H7 (cell line): Measurements from ENCODE around the gene TSPAN13. TPM values are rescaled to one million over a fixed set of nuclear protein-coding genes. Genes with fewer than 3 reads are reported as not detected.
A peak's percentile ranks its signal among the peaks of the same experiment; 100 is the strongest.

ENCODE experiments used
- DNase-seq: peaks from one replicate; pipeline ENCODE4 v3.0.0; 2012
- H3K27me3 ChIP-seq: 2 replicates; pipeline ENCODE4 v1.6.0; 2011; ENCODE audit warnings: mild to moderate bottlenecking, low read length; ENCODE audit not compliant: control insufficient read depth, insufficient read depth
- H3K36me3 ChIP-seq: replicated peaks from 2 replicates; pipeline ENCODE4 v1.5.1; 2011; ENCODE audit warnings: low read length; ENCODE audit not compliant: control insufficient read depth, insufficient read depth
- H3K4me3 ChIP-seq: 2 replicates; pipeline ENCODE4 v1.5.1; 2011; ENCODE audit warnings: low read depth, mild to moderate bottlenecking, control low read depth, low read length, moderate library complexity; ENCODE audit not compliant: insufficient read depth
- total RNA-seq: library from RNA; depleted of rRNA; stranded (reverse); fragments of >200 nt; shearing (Covaris generic); gene quantifications from 2 replicates; pipeline ENCODE4 v1.2.3, GENCODE V29; 2014; rRNA removed

TSPAN13 gene
- total RNA-seq, result 17.7 and 23.1 TPM in 2 replicates

DNA sequence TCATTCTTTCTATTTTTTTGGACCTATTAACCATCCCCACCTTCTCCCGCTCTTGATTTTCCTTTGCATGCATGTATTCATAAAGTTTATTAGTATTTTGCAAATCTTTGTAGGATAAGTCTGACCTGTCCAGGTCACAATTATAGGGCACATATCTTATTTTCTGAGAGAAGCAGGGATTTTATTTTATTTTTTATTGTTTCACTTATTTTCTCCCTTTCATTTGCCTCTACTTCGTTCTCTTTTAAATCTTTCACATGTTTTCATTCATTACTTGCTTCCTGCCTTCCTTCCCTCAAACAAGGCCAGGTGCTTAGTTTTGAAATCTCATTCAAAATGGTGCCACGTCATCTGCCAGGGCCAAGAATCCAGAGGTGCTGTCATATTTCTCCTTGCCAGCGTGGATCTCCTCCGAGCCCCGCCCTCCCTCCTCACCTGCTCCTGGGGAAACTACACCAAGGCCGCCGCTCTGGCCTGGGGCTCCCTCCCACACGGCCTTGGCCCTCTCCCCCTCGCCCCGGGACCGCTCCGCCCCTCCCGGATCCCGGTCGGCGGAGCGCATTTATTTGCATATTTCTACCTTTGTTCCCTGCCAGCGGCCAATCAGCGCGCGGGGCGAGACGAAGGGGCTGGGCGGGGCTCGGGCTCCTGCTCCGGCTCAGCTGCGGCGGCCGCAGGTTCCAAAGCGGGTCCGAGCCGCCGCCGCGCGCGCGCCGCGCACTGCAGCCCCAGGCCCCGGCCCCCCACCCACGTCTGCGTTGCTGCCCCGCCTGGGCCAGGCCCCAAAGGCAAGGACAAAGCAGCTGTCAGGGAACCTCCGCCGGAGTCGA lies at the start of gene TSPAN13:
Gene TSPAN13 (plus strand): TSS at position 654 of the 830 bp plus-strand sequence. CDS start 213 bp downstream, outside the sequence.
- peak within 1 kb of the TSS; percentile 95 for H3K4me3 ChIP-seq
- H3K27me3 ChIP-seq, result no peaks in the 10 kb centered on the region; the same call in 1 of the 2 replicates
- peak; percentile 95 for DNase-seq
- H3K36me3 ChIP-seq, result no peaks in the 10 kb centered on the region

DNA sequence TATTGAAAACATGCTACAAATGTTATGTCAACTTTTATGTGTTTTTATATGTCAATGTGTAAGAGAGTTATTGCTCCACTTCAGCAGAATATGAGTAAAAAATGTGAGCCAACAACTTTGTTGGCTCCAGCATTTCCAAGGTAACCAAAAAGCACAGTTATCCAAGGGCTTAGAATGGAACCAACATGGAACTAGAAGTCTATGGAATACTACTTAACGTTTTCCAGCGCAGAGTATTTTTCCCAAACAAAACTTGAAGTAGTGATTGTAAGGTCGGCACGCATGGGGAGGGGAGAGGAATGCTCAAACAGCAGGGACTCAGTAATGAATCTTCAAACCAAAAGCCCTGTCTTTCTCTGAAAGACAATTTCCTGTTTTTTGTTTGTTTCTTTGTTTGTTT lies 45.0 kb upstream of the TSPAN13 start:
- Histone ChIP-seq H3K4me3 (no peak overlapping the region), H3K36me3 (peaks cover 3% of the 10 kb centered on the region), H3K27me3 (no peaks in the 10 kb centered on the region)
- DNase-seq, result no peak

DNA sequence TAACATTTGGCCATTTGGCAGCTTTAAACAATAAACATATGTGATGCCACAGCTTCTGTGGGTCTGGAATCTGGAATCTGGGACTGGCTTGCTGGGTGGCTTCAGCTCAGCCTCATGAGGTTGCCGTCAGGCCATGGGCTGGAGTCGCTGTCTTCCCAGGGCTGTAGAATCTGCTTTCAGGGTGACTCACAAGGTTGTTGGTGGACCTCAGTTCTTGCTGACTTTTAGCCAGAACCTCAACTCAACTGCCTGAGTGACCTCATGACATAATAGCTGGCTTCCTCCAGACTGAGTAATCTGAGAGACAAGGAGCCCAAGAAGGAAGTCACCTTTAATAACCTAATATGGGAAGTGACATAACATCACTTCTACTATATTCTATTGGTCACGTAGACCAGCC lies 44.6 kb upstream of the TSPAN13 start:
- Histone ChIP-seq H3K36me3 (peaks cover 3% of the 10 kb centered on the region), H3K4me3 (no peak overlapping the region), H3K27me3 (no peaks in the 10 kb centered on the region)
- no peak for DNase-seq

DNA sequence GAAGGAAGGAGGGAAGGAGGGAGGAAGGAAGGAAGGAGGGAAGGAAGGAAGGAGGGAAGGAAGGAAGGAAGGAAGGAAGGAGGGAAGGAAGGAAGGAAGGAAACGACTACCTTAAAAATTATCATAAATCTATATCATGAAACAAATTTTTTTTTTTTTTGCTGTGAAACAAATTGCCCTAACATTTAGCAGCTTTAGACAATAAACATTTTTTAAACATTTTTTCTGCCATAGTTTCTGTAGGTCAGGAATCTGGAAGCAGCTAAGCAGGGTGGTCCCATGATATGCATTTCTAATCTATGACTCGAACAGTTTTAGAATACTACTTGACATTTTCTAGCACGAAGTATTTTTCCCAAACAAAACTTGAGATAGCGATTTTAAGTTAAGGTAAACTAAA lies 42.9 kb upstream of the TSPAN13 start:
- Histone ChIP-seq H3K36me3 (no peaks in the 10 kb centered on the region; the same call in 1 of the 2 replicates), H3K4me3 (no peak overlapping the region), H3K27me3 (no peaks in the 10 kb centered on the region)
- DNase-seq, result no peak

DNA sequence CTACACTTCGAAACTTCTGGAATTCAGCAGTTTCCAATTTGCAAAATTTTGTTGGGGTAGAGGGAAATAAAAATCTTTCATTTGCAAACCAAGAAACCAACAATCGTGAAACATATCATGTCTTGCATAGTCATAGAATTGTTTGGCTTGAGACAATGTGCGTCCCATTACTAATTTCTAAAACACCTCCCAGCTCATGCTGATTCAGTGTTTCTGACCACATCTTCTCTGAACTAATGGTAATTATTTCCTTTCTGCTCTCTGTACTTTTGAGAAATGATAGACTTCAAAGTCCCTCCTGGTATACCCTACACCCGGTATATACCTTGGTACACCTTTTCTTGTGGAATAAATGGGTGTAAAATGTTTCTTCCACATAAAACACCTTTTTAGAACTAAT lies 41.8 kb upstream of the TSPAN13 start:
- no peak for DNase-seq
- Histone ChIP-seq H3K27me3 (no peaks in the 10 kb centered on the region), H3K36me3 (no peaks in the 10 kb centered on the region), H3K4me3 (no peak overlapping the region)

DNA sequence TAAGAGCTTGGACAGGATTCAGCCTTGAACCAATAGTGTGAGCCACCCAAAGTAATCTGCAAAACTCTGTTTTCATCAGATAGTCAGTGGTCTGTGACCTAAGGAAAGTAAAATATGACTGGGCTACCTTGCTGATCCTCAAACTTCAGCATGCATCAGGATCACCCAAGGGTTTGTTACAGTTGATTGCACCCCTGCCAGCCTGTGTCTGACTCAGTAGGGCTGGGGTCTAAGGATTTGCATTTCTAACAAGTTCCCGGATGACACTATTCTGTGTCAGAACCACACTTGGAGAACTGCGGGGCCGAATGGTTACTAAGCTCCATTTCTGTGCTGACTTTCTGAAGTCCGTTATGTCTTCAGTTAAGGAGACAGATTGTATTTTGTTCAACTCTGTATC lies 40.6 kb upstream of the TSPAN13 start:
- no peaks in the 10 kb centered on the region for H3K27me3 ChIP-seq
- H3K4me3 ChIP-seq, result no peak overlapping the region
- no peaks in the 10 kb centered on the region for H3K36me3 ChIP-seq
- no peak for DNase-seq

DNA sequence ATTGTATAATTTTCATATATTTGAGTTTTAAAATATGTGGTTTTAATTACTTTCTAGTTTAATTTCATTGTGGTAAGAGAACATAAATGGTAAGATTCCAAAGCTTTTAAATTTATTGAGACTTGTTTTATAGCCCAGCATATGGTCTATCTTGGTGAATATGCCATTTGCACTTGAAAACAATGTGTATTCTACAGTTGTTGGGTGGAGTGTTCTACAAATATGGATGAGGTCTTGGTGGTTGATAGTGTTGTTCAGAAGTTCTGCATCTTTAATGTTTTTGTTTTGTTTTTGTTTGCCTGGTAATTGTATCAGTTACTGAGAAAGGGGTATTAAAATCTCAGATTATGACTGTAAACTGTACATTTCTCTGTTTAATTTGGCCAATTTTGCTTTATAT lies 37.6 kb upstream of the TSPAN13 start:
- H3K27me3 ChIP-seq, result no peaks in the 10 kb centered on the region
- DNase-seq, result no peak
- H3K4me3 ChIP-seq, result no peak overlapping the region
- H3K36me3 ChIP-seq, result no peaks in the 10 kb centered on the region

DNA sequence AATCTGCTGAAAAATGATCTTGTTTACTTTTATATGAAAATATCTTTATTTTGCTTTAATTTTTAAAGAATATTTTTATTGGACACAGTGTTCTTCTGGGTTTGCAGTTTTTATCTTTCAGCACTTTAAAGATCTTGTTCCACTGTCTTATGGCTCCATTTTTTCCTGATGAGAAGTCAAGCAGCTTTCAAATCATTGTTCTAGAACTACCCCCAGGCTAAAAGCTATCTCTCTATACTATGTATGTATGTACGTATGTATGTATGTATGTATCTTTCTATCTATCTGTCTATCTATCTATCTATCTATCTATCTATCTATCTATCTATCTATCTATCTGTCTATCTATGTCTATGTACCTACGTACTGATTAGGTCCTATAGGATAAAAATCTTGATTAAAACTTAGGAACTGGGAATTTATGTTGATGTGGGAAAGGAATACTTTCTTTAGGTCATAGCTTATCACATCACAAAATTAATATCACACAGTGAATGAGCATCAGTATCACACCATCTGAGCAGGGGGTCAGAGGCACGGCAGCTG lies 35.4 kb upstream of the TSPAN13 start:
- Histone ChIP-seq H3K4me3 (no peak overlapping the region), H3K27me3 (no peaks in the 10 kb centered on the region), H3K36me3 (no peaks in the 10 kb centered on the region)
- DNase-seq, result no peak

DNA sequence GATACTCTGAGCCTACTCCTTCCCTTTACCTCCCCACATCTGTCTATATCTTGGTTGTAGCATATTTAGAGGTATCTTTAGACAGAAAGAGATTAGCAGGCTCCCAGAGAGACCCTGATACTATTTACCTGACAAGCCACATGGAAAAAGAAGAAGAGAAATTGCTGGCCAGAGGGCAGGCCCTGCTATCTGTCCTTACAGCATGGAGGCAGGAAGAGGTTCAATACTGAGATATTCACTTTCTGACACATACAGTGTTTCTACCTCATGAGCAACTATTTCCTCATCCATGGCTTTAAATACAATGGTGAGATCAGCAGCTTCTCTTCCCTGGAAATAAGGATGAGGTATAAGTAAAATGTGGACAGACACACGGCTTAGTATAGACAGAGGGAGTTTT lies 33.9 kb upstream of the TSPAN13 start:
- DNase-seq, result no peak
- no peak overlapping the region for H3K4me3 ChIP-seq
- no peaks in the 10 kb centered on the region for H3K36me3 ChIP-seq

DNA sequence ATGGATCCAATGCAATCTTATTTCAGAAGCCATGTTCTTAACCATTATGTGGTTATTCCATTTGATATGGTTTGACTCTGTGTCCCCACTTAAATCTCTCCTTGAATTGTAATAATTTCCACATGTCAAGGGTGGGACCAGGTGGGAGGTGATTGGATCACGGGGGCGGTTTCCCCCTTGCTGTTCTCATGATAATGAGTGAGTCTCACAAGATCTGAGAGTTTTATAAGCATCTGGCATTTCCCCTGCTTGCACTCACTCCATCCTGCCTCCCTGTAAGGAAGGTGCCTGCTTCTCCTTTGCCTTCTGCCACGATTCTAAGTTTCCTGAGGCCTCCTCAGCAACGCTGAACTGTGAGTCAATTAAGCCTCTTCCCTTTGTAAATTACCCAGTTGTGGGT lies 32.0 kb upstream of the TSPAN13 start:
- Histone ChIP-seq H3K36me3 (no peaks in the 10 kb centered on the region), H3K27me3 (no peaks in the 10 kb centered on the region), H3K4me3 (no peak overlapping the region)
- DNase-seq, result no peak

More for the DNA sequence above, 33.9 kb upstream of the TSPAN13 start:
- no peaks in the 10 kb centered on the region for H3K27me3 ChIP-seq

DNA sequence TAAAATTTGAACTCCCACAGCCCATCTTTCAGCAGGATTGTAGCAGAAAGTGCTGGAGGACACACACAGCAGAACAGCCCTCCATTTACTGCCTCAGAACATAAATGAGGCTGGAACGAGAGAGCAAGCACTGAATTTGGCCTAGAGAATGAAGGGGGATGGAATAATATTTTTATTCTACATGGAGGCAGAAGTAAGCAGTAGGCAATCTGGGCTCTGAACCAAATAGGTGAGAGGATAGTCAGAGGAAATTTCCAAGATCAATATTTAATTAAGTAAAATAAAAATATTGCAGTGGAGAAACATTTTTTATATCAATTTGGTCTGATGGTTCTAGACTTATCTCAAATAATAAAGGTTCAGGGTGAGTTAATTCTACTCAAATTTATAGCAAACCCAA lies 29.2 kb upstream of the TSPAN13 start:
- Histone ChIP-seq H3K36me3 (no peaks in the 10 kb centered on the region), H3K27me3 (no peaks in the 10 kb centered on the region), H3K4me3 (no peak overlapping the region)
- no peak for DNase-seq

DNA sequence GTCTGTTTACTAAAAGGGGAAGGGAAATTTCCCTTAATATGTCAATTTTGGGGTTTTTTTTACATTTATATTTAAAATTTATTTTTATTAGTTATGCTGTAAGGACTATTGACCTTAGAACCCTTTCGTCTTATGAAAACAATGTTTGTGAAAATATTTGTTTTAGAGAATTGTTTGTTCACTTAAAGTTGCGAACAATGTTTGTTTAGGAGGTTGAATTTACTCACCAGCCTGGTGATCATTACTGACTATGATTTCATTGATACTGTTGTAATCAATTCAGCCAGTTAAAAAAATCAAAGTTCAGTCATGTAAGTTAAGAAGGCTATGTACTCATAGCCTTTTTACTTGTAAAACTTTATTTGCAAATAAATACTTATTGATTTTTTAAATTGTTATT lies 27.4 kb upstream of the TSPAN13 start:
- Histone ChIP-seq H3K27me3 (no peaks in the 10 kb centered on the region), H3K4me3 (no peak overlapping the region), H3K36me3 (no peaks in the 10 kb centered on the region)
- DNase-seq, result no peak

DNA sequence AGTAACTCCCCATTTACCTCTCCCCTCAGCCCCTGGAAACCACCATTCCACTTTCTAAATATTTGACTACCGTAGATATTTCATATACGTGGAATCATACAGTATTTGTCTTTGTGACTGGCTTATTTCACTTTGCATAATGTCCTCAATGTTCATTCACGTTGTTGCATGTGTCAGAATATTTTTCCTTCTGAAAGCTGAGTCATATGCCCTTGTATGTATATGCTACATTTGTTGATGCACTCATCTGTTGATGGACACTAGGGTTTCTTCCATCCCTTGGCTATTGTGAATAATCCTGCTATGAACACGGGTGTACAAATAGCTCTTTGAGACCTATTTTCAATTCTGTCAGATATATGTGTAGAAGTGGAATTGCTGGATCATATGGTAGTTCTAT lies 25.8 kb upstream of the TSPAN13 start:
- Histone ChIP-seq H3K4me3 (no peak overlapping the region), H3K27me3 (no peaks in the 10 kb centered on the region), H3K36me3 (no peaks in the 10 kb centered on the region)
- no peak for DNase-seq

DNA sequence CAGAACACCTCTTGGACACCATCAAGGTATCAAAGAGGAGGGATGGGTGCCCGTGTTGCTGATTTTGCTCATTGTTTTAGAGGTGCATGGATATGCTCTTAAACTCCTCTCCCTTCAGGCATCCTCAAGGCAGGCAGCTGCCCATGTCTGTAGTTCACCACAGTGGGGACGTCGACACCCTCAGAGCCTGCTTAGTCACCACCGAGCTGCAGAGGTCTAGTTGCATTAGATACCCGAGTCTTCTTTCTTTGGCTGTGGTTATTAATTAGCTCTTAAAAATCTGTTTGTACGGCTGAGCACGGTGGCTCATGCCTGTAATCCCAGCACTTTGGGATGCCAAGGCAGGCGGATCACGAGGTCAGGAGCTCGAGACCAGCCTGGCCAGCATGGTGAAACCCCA lies 24.7 kb upstream of the TSPAN13 start:
- DNase-seq, result no peak
- H3K4me3 ChIP-seq, result no peak overlapping the region
- H3K27me3 ChIP-seq, result no peaks in the 10 kb centered on the region
- no peaks in the 10 kb centered on the region for H3K36me3 ChIP-seq

DNA sequence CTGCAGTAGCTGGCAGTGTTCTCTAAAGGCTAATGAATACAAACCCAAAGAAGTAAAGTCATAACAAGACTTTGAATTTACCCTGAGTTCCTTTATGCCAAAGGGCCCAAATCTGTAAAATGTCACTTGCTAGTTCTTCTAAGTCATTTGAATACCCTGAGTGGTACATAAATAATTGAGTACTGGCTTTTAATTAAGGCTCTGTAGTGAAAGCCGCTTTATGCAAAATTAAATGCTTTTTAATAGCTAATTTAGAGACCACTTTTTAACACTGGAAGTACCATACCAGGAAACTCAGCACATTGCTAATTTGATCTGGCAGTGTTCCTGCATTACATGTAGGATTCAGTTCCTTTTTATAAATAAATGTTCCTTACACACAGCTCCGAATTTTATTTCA lies 24.0 kb upstream of the TSPAN13 start:
- no peaks in the 10 kb centered on the region for H3K36me3 ChIP-seq
- no peak overlapping the region for H3K4me3 ChIP-seq
- no peak for DNase-seq
- no peaks in the 10 kb centered on the region for H3K27me3 ChIP-seq
